HepG2 (cell line): ENCODE measurements around the gene DCDC1. TPM values are rescaled to one million over a fixed set of nuclear protein-coding genes. Genes with fewer than 3 reads are reported as not detected.

Experiments used
- ATAC-seq: fragments of 200-7000 bp; cut with Tn5 transposase; 3 replicates; pipeline ENCODE4 v1.9.1; 2020; ENCODE audit warnings: mild to moderate bottlenecking, moderate library complexity
- BruUV-seq: library from RNA; stranded (reverse); fragments of 400-500 nt; replicated peaks from 2 replicates; lab custom pipeline; 2021; lab: Mats Ljungman, UMichigan
- CTCF ChIA-PET: fragments of 300-600 bp; formaldehyde crosslinking; extraction: SDS; loops from one replicate; lab custom pipeline; 2021; ENCODE audit warnings: low total read pairs, inconsistent platforms, low intra/inter-chr PET ratio; lab: Yijun Ruan, JAX
- POLR2A ChIA-PET: fragments of 350-600 bp; sonication (Branson Sonifier 250); formaldehyde crosslinking; loops from one replicate; lab custom pipeline; 2020; ENCODE audit warnings: antibody characterized with exemption, inconsistent platforms; lab: Yijun Ruan, JAX
- DNase-seq: peaks from one replicate; pipeline ENCODE4 v3.0.0-alpha.2; 2015; ENCODE audit warnings: low spot score
- FAIRE-seq: peaks from 3 replicates; lab custom pipeline; 2011; peaks lifted over from hg19 to GRCh38; lab: Jason Lieb, UNC
- H2AFZ ChIP-seq: one replicate; pipeline ENCODE4 v1.6.1; 2011; ENCODE audit warnings: low read length, inconsistent platforms
- H3K27ac ChIP-seq: fragments of 300-600 bp; 3 replicates; pipeline ENCODE4 v1.8.0; 2011; ENCODE audit warnings: mixed run types, mild to moderate bottlenecking, mixed read lengths, low read length, inconsistent platforms; ENCODE audit not compliant: insufficient read depth; ENCODE audit errors: extremely low read length
- H3K27me3 ChIP-seq, 2 experiments: fragments of 200-600 bp in 1 of 2; 2 replicates in 1 of 2; 3 replicates in 1 of 2; pipeline versions ENCODE4 v1.6.0 to v1.8.0; 2011; ENCODE audit warnings: low read length in 2 of 2, mild to moderate bottlenecking in 2 of 2, moderate library complexity in 2 of 2, inconsistent platforms in 1 of 2; ENCODE audit not compliant: insufficient read depth in 2 of 2, control insufficient read depth in 1 of 2
- H3K36me3 ChIP-seq, 2 experiments: fragments of 200-600 bp in 1 of 2; replicated peaks in 1 of 2; 2 replicates in 1 of 2; 3 replicates in 1 of 2; pipeline versions ENCODE4 v1.5.1 to v1.8.0; 2011; ENCODE audit warnings: low read length in 2 of 2, inconsistent platforms in 1 of 2; ENCODE audit not compliant: insufficient read depth in 2 of 2, control insufficient read depth in 1 of 2
- H3K4me1 ChIP-seq: 2 replicates; pipeline ENCODE4 v1.5.1; 2012; ENCODE audit warnings: low read length, inconsistent platforms; ENCODE audit not compliant: insufficient read depth
- H3K4me2 ChIP-seq: 2 replicates; pipeline ENCODE4 v1.6.0; 2011; ENCODE audit warnings: low read depth, low read length, inconsistent platforms
- H3K4me3 ChIP-seq, 3 experiments: fragments of 200-600 bp in 1 of 3; sonication (generic), shearing (Covaris generic) in 1 of 3; replicated peaks in 1 of 3; 2 replicates each; pipeline ENCODE4 v1.5.1; 2011 to 2016; ENCODE audit warnings: low read length in 3 of 3, inconsistent platforms in 2 of 3, low read depth in 2 of 3, mild to moderate bottlenecking in 2 of 3, control low read depth in 1 of 3, mixed read lengths in 1 of 3; ENCODE audit not compliant: insufficient read depth in 1 of 3
- H3K79me2 ChIP-seq: one replicate; pipeline ENCODE4 v1.6.1; 2011; ENCODE audit warnings: low read length, inconsistent platforms; ENCODE audit not compliant: insufficient read depth
- H3K9ac ChIP-seq: 2 replicates; pipeline ENCODE4 v1.6.0; 2011; ENCODE audit warnings: mild to moderate bottlenecking, low read depth, low read length, inconsistent platforms; ENCODE audit not compliant: insufficient read depth
- H3K9me3 ChIP-seq: 2 replicates; pipeline ENCODE4 v1.5.1; 2012; ENCODE audit warnings: mild to moderate bottlenecking, low read length
- H4K20me1 ChIP-seq: 2 replicates; pipeline ENCODE4 v1.6.0; 2011; ENCODE audit warnings: inconsistent platforms, mild to moderate bottlenecking, low read length, moderate library complexity; ENCODE audit not compliant: insufficient read depth
- FIP1L1 ChIP-seq: fragments of 200-400 bp; formaldehyde crosslinking; IDR thresholded peaks from 2 replicates; pipeline ENCODE4 v1.6.1; 2018; ENCODE audit warnings: low read depth, mild to moderate bottlenecking, low read length, moderate library complexity, borderline replicate concordance; ENCODE audit not compliant: insufficient read depth
- GZF1 ChIP-seq: sonication (generic); formaldehyde crosslinking; IDR thresholded peaks from 2 replicates; pipeline ENCODE4 v1.5.1; 2020; ENCODE audit warnings: mild to moderate bottlenecking, missing genetic modification reagents
- SPEN ChIP-seq: sonication (generic); formaldehyde crosslinking; IDR thresholded peaks from 2 replicates; pipeline ENCODE4 v1.5.1; 2020; ENCODE audit warnings: low read depth, mild to moderate bottlenecking, missing genetic modification reagents
- ZBTB21 ChIP-seq: sonication (generic); formaldehyde crosslinking; IDR thresholded peaks from 2 replicates; pipeline ENCODE4 v1.4.0; 2020; ENCODE audit warnings: missing genetic modification reagents
- ZBTB7A ChIP-seq: sonication (generic); formaldehyde crosslinking; IDR thresholded peaks from 2 replicates; pipeline ENCODE4 v1.8.0; 2022; ENCODE audit warnings: mild to moderate bottlenecking, missing genetic modification reagents
- ZNF12 ChIP-seq: sonication (generic); formaldehyde crosslinking; IDR thresholded peaks from 2 replicates; pipeline ENCODE4 v1.5.0; 2020; ENCODE audit warnings: missing genetic modification reagents
- ZNF501 ChIP-seq: sonication (generic); formaldehyde crosslinking; IDR thresholded peaks from 2 replicates; pipeline ENCODE4 v1.5.1; 2020; ENCODE audit warnings: mild to moderate bottlenecking, moderate library complexity, missing genetic modification reagents
- WGBS: methylation state at CpG from one replicate; pipeline ENCODE4 v1.1.6; 2017; ENCODE audit warnings: low lambda C conversion rate; 5-methylcytosine and 5-hydroxymethylcytosine counted together
- in situ Hi-C: cut with HindIII; loops from 2 replicates; pipeline ENCODE4 v1.10.0; 2017; ENCODE audit warnings: low pct_unique_long_range_greater_than_20kb; ENCODE audit not compliant: extremely low pct_ligation_motif_present
- intact Hi-C: fragments of 100-400 bp; cut with micrococcal nuclease; formaldehyde crosslinking; loops from one replicate; pipeline ENCODE4 v1.10.0; 2022; ENCODE audit not compliant: unreplicated experiment
- polyA plus RNA-seq, 8 experiments: library from polyadenylated mRNA; depleted of rRNA in 3 of 8; stranded (reverse) in 7 of 8; unstranded in 1 of 8; fragments of >200 nt; fragmentation: Illumina TruSeq in 4 of 8; extraction: Trizol in 4 of 8; gene quantifications; 2 replicates each; pipeline versions ENCODE4 v1.2.1 to v1.2.3, GENCODE V29; 2011 to 2016; ENCODE audit warnings: low read depth in 4 of 8, missing spikeins in 1 of 8, mixed read lengths in 1 of 8; ENCODE audit not compliant: insufficient read depth in 1 of 8
- total RNA-seq, 5 experiments: library from RNA; depleted of rRNA; stranded (reverse); fragments of >200 nt; fragmentation: Illumina TruSeq; extraction: Trizol; gene quantifications; 2 replicates each; pipeline ENCODE4 v1.2.3, GENCODE V29; 2016; ENCODE audit warnings: low read depth in 1 of 5
- TF ChIP-seq, protein P1 (sequence below): sonication (generic); formaldehyde crosslinking; IDR thresholded peaks from 2 replicates; pipeline ENCODE4 v1.9.0; 2021; ENCODE audit warnings: missing genetic modification reagents, mild to moderate bottlenecking, borderline replicate concordance

The DCDC1 gene
- total and polyA plus RNA-seq, 2 of the 13 experiments (the other 11 are each of a cell fraction or from before 2014, with no cell fraction given) = 0.12 to 0.27 TPM

DNA sequence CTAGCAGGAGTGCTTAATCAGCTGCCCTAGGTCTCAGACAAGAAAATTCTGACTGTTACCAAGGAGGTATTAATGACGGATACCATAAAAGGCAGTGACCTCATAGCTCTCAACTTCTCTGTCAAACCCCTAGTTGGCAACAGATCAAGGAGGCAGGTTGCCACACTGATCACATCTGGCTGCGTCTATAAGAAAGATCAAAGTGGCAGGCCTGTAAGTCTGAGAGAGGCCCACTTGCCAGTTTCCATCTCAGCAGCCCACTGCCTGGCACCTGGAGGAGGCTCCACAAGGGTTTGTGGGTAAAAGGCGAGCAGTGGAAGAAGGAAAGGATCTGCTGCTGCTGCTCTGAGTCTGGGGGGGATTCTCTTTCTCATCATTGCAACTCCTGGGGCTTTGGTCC is 543.8 kb downstream of the DCDC1 start:
- DNase-seq (no peak), ATAC-seq (no peak), FAIRE-seq (no peak)
- Histone ChIP-seq H3K4me3 (no peak overlapping the region), H3K79me2 (no peaks in the 10 kb centered on the region), H4K20me1 (no peaks in the 10 kb centered on the region), H3K27me3 (no peaks in the 10 kb centered on the region), H3K27ac (no peak overlapping the region), H3K9ac (no peak overlapping the region), H3K9me3 (no peaks in the 10 kb centered on the region), H3K4me2 (no peak overlapping the region), H3K4me1 (no peaks in the 10 kb centered on the region), H2AFZ (no peak overlapping the region), H3K36me3 (no peaks in the 10 kb centered on the region)
- in situ Hi-C loops (no loop called here), intact Hi-C loops (no loop called here)
- no peak for TF ChIP-seq FIP1L1
- WGBS = 0% methylated on average over 1 of the region's 3 CpGs
- POLR2A ChIA-PET = no interaction called here
- no TSS peak for BruUV-seq
- CTCF ChIA-PET = no interaction called here

DNA sequence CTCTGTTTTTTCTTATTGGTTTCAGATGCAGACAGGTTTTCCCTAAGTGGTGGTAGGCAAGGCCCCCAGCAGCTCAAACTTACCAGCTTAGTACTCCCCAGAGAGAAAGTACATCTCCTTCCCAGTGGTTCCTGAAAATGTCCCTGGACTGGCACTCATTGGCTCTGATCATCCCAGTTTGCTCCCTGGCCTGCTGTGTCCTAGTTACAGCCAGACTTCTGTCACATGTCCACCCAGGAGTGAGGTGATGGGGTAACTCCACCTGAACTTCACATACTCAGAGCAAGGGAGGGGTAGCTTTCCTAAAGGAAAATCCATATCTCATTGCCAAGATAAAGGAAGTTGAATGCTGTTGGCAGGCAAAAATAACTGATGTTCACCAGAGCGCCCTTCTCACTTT is 546.4 kb downstream of the DCDC1 start:
- FAIRE-seq (no peak), ATAC-seq (no peak), DNase-seq (no peak)
- no TSS peak for BruUV-seq
- Histone ChIP-seq H3K4me1 (no peaks in the 10 kb centered on the region), H3K27ac (no peak overlapping the region), H3K9me3 (no peaks in the 10 kb centered on the region), H4K20me1 (no peaks in the 10 kb centered on the region), H3K79me2 (no peaks in the 10 kb centered on the region), H3K9ac (no peak overlapping the region), H2AFZ (no peak overlapping the region), H3K36me3 (no peaks in the 10 kb centered on the region), H3K27me3 (no peaks in the 10 kb centered on the region), H3K4me2 (no peak overlapping the region), H3K4me3 (no peak overlapping the region)
- POLR2A ChIA-PET = no interaction called here
- CTCF ChIA-PET = no interaction called here
- intact Hi-C loops (no loop called here), in situ Hi-C loops (no loop called here)
- 10% methylated on average over 1 of the region's 1 CpG for WGBS
- TF ChIP-seq ZNF501 = no peak
- TF ChIP-seq ZBTB21 (CRISPR knock-in tag) = no peak
- TF ChIP-seq ZBTB7A (CRISPR knock-in tag) = no peak
- TF ChIP-seq, protein P1, sequence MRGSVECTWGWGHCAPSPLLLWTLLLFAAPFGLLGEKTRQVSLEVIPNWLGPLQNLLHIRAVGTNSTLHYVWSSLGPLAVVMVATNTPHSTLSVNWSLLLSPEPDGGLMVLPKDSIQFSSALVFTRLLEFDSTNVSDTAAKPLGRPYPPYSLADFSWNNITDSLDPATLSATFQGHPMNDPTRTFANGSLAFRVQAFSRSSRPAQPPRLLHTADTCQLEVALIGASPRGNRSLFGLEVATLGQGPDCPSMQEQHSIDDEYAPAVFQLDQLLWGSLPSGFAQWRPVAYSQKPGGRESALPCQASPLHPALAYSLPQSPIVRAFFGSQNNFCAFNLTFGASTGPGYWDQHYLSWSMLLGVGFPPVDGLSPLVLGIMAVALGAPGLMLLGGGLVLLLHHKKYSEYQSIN = no peak
- TF ChIP-seq GZF1 (CRISPR knock-in tag) = no peak
- no peak for TF ChIP-seq SPEN (CRISPR knock-in tag)
- no peak for TF ChIP-seq ZNF12 (CRISPR knock-in tag)
